ENCODE data around the gene HOXA3. TPM values are rescaled to one million over a fixed set of nuclear protein-coding genes. Genes with fewer than 3 reads are reported as not detected.

The HOXA3 gene
- total and polyA plus RNA-seq, 10 of the 15 experiments (the other 5 are each of a cell fraction or from before 2014, with no cell fraction given): 0.05 TPM; not detected in 9

DNA sequence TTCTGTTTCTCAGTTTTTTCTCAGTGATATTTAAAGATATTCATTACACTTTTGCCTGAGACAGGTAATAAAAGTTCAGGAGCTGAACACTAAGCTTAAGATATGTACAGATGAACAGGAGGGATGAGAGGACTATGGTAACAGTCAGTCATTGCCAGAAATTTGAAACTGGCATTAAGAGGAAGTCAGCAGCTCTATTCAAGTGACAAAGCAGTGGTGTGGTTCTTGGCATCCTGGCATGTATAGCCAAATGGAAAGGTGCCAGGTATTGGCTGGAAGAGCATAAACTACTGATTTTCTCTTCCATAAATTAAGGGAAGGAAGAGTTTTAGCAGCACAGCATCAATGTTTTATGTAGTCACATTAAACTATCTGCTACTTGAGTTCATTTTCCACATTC is 79.3 kb downstream of the HOXA3 start (continued):
- TF ChIP-seq, protein P1, sequence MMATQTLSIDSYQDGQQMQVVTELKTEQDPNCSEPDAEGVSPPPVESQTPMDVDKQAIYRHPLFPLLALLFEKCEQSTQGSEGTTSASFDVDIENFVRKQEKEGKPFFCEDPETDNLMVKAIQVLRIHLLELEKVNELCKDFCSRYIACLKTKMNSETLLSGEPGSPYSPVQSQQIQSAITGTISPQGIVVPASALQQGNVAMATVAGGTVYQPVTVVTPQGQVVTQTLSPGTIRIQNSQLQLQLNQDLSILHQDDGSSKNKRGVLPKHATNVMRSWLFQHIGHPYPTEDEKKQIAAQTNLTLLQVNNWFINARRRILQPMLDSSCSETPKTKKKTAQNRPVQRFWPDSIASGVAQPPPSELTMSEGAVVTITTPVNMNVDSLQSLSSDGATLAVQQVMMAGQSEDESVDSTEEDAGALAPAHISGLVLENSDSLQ (IDR thresholded peaks at IDR 0.05): no peak
- TF ChIP-seq CBX5 (IDR thresholded peaks at IDR 0.05; ENCODE audit: low read depth) (no peak), IRF5 (IDR thresholded peaks at IDR 0.05; ENCODE audit: borderline replicate concordance) (no peak), ATF3 (IDR thresholded peaks at IDR 0.05; ENCODE audit: borderline replicate concordance, extremely low read depth, low read depth, low read length) (no peak), SPI1 (IDR thresholded peaks at IDR 0.05; ENCODE audit: borderline replicate concordance, insufficient read depth, low read depth, low read length) (no peak)

DNA sequence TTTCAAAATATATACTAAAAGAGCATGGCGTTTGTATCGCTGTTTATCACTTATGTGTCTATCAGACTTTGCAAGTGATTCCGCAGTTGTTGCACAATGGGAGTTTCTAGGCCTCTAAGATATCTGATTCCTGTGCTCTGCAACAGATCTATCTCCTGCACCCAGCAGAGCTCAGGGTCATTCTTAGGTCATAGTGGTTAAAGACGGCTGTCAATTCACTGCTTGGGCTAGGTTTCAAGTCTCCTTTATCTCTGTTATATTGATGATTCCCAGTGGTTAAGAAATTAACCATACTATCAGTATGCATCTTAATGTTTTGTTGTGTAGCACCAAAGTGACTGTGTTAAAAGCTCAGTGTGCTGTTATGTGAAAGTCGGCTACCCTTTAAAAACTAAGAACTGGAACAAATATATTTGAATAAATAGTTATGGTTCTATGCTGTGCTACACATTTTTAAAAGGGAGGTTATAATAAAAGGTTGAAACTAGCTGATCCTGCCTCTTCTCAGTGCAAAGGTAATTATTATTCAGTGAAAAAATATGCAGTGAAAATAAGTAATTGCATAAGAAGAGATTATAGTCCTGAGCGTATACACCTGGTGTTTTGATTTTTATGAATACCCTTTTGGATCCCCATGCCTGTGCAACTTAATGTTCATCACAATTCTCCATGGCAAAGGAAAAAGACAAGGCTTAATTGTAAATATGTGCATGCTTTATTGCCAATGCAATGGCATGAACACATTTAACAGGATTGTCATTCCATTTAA is 80.6 kb downstream of the HOXA3 start:
- no peak overlapping the region for H3K27ac ChIP-seq (ENCODE audit: control insufficient read depth, insufficient read depth)
- CTCF ChIA-PET: interaction anchor here (1.0 to 1.4 kb wide), 2 partner anchors 12 to 19 kb away, joined by 3 read pairs; no protein-coding TSS in a partner anchor
- no peaks in the 10 kb centered on the region for H4K20me1 ChIP-seq (ENCODE audit: control insufficient read depth, insufficient read depth)
- SMC1A ChIA-PET (ENCODE audit: uncharacterized antibody, unreplicated experiment): interaction anchor here (0.5 to 4.6 kb wide), 4 partner anchors 12 to 1634 kb away, joined by 3 to 21 read pairs (median 7); no protein-coding TSS in a partner anchor
- no peak overlapping the region for H2AFZ ChIP-seq (ENCODE audit: control insufficient read depth, low read depth, low read length)
- H3K4me3 ChIP-seq: no peak overlapping the region
- H3K4me2 ChIP-seq (ENCODE audit: control insufficient read depth, insufficient read depth): no peak overlapping the region
- DNase-seq (ENCODE audit: low read depth, low spot score) (no peak), ATAC-seq (no peak; the same call in 2 of the 3 replicates), FAIRE-seq (peak; percentile 35)
- WGBS (ENCODE audit: insufficient coverage, insufficient replicate concordance, low lambda C conversion rate, missing lambda C conversion rate): 58% methylated on average over 6 of the region's 6 CpGs
- no peak for TF ChIP-seq ZNF384 (IDR thresholded peaks at IDR 0.05; ENCODE audit: borderline replicate concordance, low read depth, low read length)
- TF ChIP-seq SRF (IDR thresholded peaks at IDR 0.05; ENCODE audit: low read depth in 2 of 2, low read length in 2 of 2): no peak
- TF ChIP-seq STAT1 (conservative IDR thresholded peaks at IDR 0.05): no peak
- no peak for TF ChIP-seq KLF5 (IDR thresholded peaks at IDR 0.05; ENCODE audit: partially characterized antibody)
- H3K27me3 ChIP-seq (replicated peaks in 1 of 2; ENCODE audit: control insufficient read depth in 2 of 2, insufficient read depth in 2 of 2, low read length in 1 of 2): no peaks in the 10 kb centered on the region
- RAD21 ChIA-PET (ENCODE audit: unreplicated experiment): no interaction called here
- in situ Hi-C loops (cut with MboI): no loop called here
- no peaks in the 10 kb centered on the region for H3K36me3 ChIP-seq (ENCODE audit: control insufficient read depth in 2 of 2, insufficient read depth in 2 of 2, low read length in 1 of 2)
- intact Hi-C loops (cut with micrococcal nuclease; ENCODE audit: unreplicated experiment): no loop called here
- POLR2A ChIA-PET: interaction anchor here (0.6 kb wide), 1 partner anchor 49 kb away, joined by 4 read pairs; no protein-coding TSS in a partner anchor
- no peak overlapping the region for H3K9ac ChIP-seq (ENCODE audit: control insufficient read depth, insufficient read depth, low read length)
- H3K9me3 ChIP-seq (replicated peaks; ENCODE audit: control insufficient read depth, insufficient read depth, low read length): no peaks in the 10 kb centered on the region
- H3K79me2 ChIP-seq (ENCODE audit: control insufficient read depth, insufficient read depth, low read length): no peaks in the 10 kb centered on the region
- no TSS peak for BruUV-seq (replicated peaks)
- H3K4me1 ChIP-seq (ENCODE audit: control insufficient read depth, insufficient read depth, low read length): no peaks in the 10 kb centered on the region

Data from GM12878 (cell line).